Esophagus muscularis mucosa (tissue), 3 donors: Measurements from ENCODE around the gene UBR3.

Source experiments
- POLR2AphosphoS5 ChIP-seq, 2 donors: sonication (generic); formaldehyde crosslinking; IDR thresholded peaks; one replicate each; pipeline ENCODE4 v1.6.1; 2017; ENCODE audit warnings: antibody characterized with exemption in 2 of 2
- TF ChIP-seq, protein P1 (sequence below), 3 experiments: fragments of 200-600 bp in 2 of 3; fragments of 450-650 bp in 1 of 3; sonication (generic) in 2 of 3; IDR thresholded peaks; one replicate each; pipeline ENCODE4 v1.5.1; 2017 to 2019; ENCODE audit warnings: antibody characterized with exemption in 3 of 3, mild to moderate bottlenecking in 2 of 3, moderate library complexity in 1 of 3

DNA sequence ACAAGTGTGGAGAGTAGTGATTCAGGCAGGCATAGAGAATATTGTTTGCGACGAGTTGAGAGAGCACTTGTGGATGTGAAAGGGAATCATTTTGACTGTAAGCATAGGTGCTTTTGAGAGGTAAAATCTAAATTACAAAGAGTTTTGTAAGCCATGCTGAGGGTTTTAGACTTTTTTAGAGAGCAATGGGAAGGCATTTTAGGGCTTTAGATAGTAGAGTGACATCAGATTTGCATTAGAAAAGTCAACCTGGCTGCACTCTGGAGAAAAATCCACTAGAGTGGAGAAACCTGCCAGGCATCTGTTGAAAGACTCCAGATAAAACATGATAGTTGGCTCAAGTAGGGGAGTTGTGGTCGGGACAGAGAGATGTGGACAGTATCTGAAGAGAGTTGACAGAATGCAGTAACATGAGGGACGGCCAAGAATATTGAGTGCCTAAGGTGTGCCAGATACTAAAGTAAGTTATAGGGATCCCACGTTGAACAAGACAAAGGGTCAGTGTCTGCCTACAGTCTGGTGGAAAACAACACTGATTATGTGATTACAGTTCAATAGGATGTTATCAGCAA, 258.9 kb downstream of the UBR3 start:
- no peak for TF ChIP-seq POLR2AphosphoS5 (IDR thresholded peaks at IDR 0.05)
- TF ChIP-seq, protein P1, sequence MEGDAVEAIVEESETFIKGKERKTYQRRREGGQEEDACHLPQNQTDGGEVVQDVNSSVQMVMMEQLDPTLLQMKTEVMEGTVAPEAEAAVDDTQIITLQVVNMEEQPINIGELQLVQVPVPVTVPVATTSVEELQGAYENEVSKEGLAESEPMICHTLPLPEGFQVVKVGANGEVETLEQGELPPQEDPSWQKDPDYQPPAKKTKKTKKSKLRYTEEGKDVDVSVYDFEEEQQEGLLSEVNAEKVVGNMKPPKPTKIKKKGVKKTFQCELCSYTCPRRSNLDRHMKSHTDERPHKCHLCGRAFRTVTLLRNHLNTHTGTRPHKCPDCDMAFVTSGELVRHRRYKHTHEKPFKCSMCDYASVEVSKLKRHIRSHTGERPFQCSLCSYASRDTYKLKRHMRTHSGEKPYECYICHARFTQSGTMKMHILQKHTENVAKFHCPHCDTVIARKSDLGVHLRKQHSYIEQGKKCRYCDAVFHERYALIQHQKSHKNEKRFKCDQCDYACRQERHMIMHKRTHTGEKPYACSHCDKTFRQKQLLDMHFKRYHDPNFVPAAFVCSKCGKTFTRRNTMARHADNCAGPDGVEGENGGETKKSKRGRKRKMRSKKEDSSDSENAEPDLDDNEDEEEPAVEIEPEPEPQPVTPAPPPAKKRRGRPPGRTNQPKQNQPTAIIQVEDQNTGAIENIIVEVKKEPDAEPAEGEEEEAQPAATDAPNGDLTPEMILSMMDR (IDR thresholded peaks at IDR 0.05), result no peak
